Neural progenitor cell (in vitro differentiated cells): Measurements from ENCODE around the gene PREPL. TPM values are rescaled to one million over a fixed set of nuclear protein-coding genes. Genes with fewer than 3 reads are reported as not detected.

Source experiments
- DNase-seq: peaks from one replicate; pipeline ENCODE4 v3.0.0-alpha.2; 2016; ENCODE audit warnings: low spot score
- H2AFZ ChIP-seq: fragments of 200-600 bp; sonication (generic); replicated peaks from 2 replicates; pipeline ENCODE4 v1.6.1; 2016; ENCODE audit warnings: antibody characterized with exemption
- H3F3A ChIP-seq: fragments of 200-600 bp; sonication (generic); 2 replicates; pipeline ENCODE4 v1.6.1; 2016; ENCODE audit warnings: antibody characterized with exemption, low read depth
- H3K27ac ChIP-seq: fragments of 200-600 bp; sonication (generic); 2 replicates; pipeline ENCODE4 v1.5.1; 2016; ENCODE audit warnings: mild to moderate bottlenecking
- H3K27me3 ChIP-seq: fragments of 200-600 bp; sonication (generic); 2 replicates; pipeline ENCODE4 v1.6.1; 2016; ENCODE audit warnings: mild to moderate bottlenecking, moderate library complexity
- H3K36me3 ChIP-seq: fragments of 200-600 bp; sonication (generic); 2 replicates; pipeline ENCODE4 v1.5.1; 2016
- H3K4me1 ChIP-seq: fragments of 200-600 bp; sonication (generic); 2 replicates; pipeline ENCODE4 v1.6.1; 2016; ENCODE audit warnings: mixed run types
- H3K4me2 ChIP-seq: fragments of 200-600 bp; sonication (generic); 2 replicates; pipeline ENCODE4 v1.6.1; 2016
- H3K4me3 ChIP-seq: fragments of 200-600 bp; sonication (generic); 2 replicates; pipeline ENCODE4 v1.5.1; 2016
- H3K79me2 ChIP-seq: fragments of 200-600 bp; sonication (generic); 2 replicates; pipeline ENCODE4 v1.6.1; 2016; ENCODE audit warnings: low read depth
- H3K9ac ChIP-seq: fragments of 200-600 bp; sonication (generic); 2 replicates; pipeline ENCODE4 v1.6.1; 2016
- H3K9me3 ChIP-seq: fragments of 200-600 bp; sonication (generic); 2 replicates; pipeline ENCODE4 v1.5.1; 2016; ENCODE audit warnings: low read depth
- H4K20me1 ChIP-seq: fragments of 200-600 bp; sonication (generic); 2 replicates; pipeline ENCODE4 v1.6.1; 2016; ENCODE audit warnings: low read depth
- H3K27ac Mint-ChIP-seq: 3 replicates; pipeline ENCODE4 v1.8.0; 2021; ENCODE audit warnings: mixed read lengths
- H3K27me3 Mint-ChIP-seq: 2 replicates; pipeline ENCODE4 v1.8.0; 2022; ENCODE audit warnings: low read depth, mild to moderate bottlenecking, inconsistent platforms, moderate library complexity, mixed read lengths; ENCODE audit not compliant: insufficient read depth
- H3K36me3 Mint-ChIP-seq: 3 replicates; pipeline ENCODE4 v1.8.0; 2021; ENCODE audit warnings: mixed read lengths
- H3K4me1 Mint-ChIP-seq: 3 replicates; pipeline ENCODE4 v1.8.0; 2021; ENCODE audit warnings: mixed read lengths
- H3K4me3 Mint-ChIP-seq: 3 replicates; pipeline ENCODE4 v1.8.0; 2021; ENCODE audit warnings: mild to moderate bottlenecking, moderate library complexity, mixed read lengths
- H3K9me3 Mint-ChIP-seq: 3 replicates; pipeline ENCODE4 v1.8.0; 2020; ENCODE audit warnings: mixed read lengths
- CTCF ChIP-seq: fragments of 200-600 bp; sonication (generic); IDR thresholded peaks from 2 replicates; pipeline ENCODE4 v1.5.1; 2017; ENCODE audit warnings: antibody characterized with exemption, mild to moderate bottlenecking
- EZH2 ChIP-seq: fragments of 200-600 bp; sonication (generic); IDR thresholded peaks from 2 replicates; pipeline ENCODE4 v1.6.1; 2017; ENCODE audit warnings: antibody characterized with exemption, mild to moderate bottlenecking, moderate library complexity
- EZH2phosphoT487 ChIP-seq: fragments of 200-600 bp; sonication (generic); IDR thresholded peaks from 2 replicates; pipeline ENCODE4 v1.6.1; 2017; ENCODE audit warnings: antibody characterized with exemption
- total RNA-seq: library from RNA; depleted of rRNA; stranded (reverse); fragments of >200 nt; gene quantifications from 2 replicates; pipeline ENCODE4 v1.2.3, GENCODE V29; 2015; ENCODE audit warnings: low replicate concordance

PREPL gene
- total RNA-seq, 1 donor from 2014 or later = 90.8 TPM

DNA sequence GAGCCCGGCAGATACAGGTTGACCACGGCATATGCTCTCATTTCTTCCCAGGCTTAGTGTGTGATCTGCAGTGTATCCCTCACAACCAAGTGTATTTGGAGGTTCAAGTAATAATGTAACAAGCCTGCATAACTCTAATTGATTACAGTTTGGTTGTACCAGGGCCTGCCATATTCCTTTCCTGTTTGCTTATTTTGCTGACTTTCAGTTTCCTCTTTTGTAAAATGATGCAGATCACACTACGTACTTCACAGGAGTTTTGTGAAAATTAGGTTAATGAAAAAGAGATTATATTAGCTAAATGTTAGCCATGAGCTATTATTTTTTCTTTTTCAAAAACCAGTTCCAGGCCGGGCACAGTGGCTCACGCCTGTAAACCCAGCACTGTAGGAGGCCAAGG is 60.2 kb downstream of the PREPL start:
- H3K27ac Mint-ChIP-seq = no peak overlapping the region
- Histone ChIP-seq H3K27ac (no peak overlapping the region), H3K36me3 (no peaks in the 10 kb centered on the region), H4K20me1 (no peaks in the 10 kb centered on the region), H3K4me1 (no peaks in the 10 kb centered on the region), H2AFZ (no peak overlapping the region), H3K4me3 (no peak overlapping the region), H3K79me2 (no peaks in the 10 kb centered on the region), H3K4me2 (no peak overlapping the region), H3K27me3 (no peaks in the 10 kb centered on the region), H3K9me3 (no peaks in the 10 kb centered on the region), H3K9ac (no peak overlapping the region), H3F3A (no peaks in the 10 kb centered on the region)
- no peak for DNase-seq
- H3K36me3 Mint-ChIP-seq = no peaks in the 10 kb centered on the region
- no peak overlapping the region for H3K4me3 Mint-ChIP-seq
- H3K27me3 Mint-ChIP-seq = peaks cover 5% of the 10 kb centered on the region
- no peaks in the 10 kb centered on the region for H3K9me3 Mint-ChIP-seq
- H3K4me1 Mint-ChIP-seq = no peaks in the 10 kb centered on the region
- TF ChIP-seq EZH2 (no peak), CTCF (no peak), EZH2phosphoT487 (no peak)

DNA sequence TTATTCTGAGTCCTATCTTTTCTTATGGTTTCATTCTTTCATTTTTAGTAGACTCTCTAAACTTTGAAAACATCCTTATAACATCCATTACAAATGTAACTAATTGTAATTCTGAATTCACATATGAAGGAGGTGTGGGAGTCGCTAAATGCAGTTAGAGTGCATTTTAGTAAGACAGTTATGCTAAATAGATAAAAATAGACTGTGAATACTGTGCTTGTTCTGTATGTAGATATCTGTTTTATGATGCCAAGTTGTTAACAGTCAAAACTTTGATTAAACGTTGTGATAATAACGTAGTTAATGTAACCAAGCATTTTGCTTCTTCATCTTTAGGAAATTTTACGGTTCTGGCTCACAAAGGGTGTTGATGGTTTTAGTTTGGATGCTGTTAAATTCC is 61.7 kb downstream of the PREPL start:
- H3K36me3 ChIP-seq = no peaks in the 10 kb centered on the region
- H3K4me1 ChIP-seq = no peaks in the 10 kb centered on the region
- H3K4me3 ChIP-seq = no peak overlapping the region
- H3K4me3 Mint-ChIP-seq = no peak overlapping the region
- H3F3A ChIP-seq = no peaks in the 10 kb centered on the region
- no peaks in the 10 kb centered on the region for H3K9me3 ChIP-seq
- no peak overlapping the region for H3K4me2 ChIP-seq
- no peaks in the 10 kb centered on the region for H3K4me1 Mint-ChIP-seq
- H3K9me3 Mint-ChIP-seq = no peaks in the 10 kb centered on the region
- peaks cover 3% of the 10 kb centered on the region for H3K27me3 Mint-ChIP-seq
- no peak overlapping the region for H3K27ac ChIP-seq
- DNase-seq = no peak
- TF ChIP-seq EZH2 (no peak), CTCF (no peak), EZH2phosphoT487 (no peak)
- no peaks in the 10 kb centered on the region for H3K79me2 ChIP-seq
- no peaks in the 10 kb centered on the region for H3K27me3 ChIP-seq
- no peaks in the 10 kb centered on the region for H4K20me1 ChIP-seq
- H3K27ac Mint-ChIP-seq = no peak overlapping the region
- H3K9ac ChIP-seq = no peak overlapping the region
- H3K36me3 Mint-ChIP-seq = no peaks in the 10 kb centered on the region
- no peak overlapping the region for H2AFZ ChIP-seq

GRCh38 chr2:44297431-44297830 is 63.9 kb downstream of the PREPL start:
- TF ChIP-seq EZH2phosphoT487 (no peak), CTCF (no peak), EZH2 (no peak)
- H3K4me1 Mint-ChIP-seq = no peaks in the 10 kb centered on the region

GRCh38 chr2:44296653-44297052 is 64.6 kb downstream of the PREPL start:
- Histone ChIP-seq H3K4me3 (no peak overlapping the region), H3K27ac (no peak overlapping the region), H3K9me3 (no peaks in the 10 kb centered on the region), H3K27me3 (no peaks in the 10 kb centered on the region), H3K36me3 (no peaks in the 10 kb centered on the region), H3K9ac (no peak overlapping the region), H3F3A (no peaks in the 10 kb centered on the region), H3K79me2 (no peaks in the 10 kb centered on the region), H3K4me2 (no peak overlapping the region), H3K4me1 (peaks cover 2% of the 10 kb centered on the region), H4K20me1 (no peaks in the 10 kb centered on the region), H2AFZ (no peak overlapping the region)
- Mint-ChIP-seq H3K4me1 (peaks cover 2% of the 10 kb centered on the region), H3K9me3 (no peaks in the 10 kb centered on the region), H3K4me3 (no peak overlapping the region), H3K36me3 (no peaks in the 10 kb centered on the region), H3K27me3 (peaks cover 3% of the 10 kb centered on the region), H3K27ac (no peak overlapping the region)
- TF ChIP-seq CTCF = no peak
- TF ChIP-seq EZH2phosphoT487 = no peak
- no peak for TF ChIP-seq EZH2
- no peak for DNase-seq

More at GRCh38 chr2:44297431-44297830, 63.9 kb downstream of the PREPL start:
- Histone ChIP-seq H3K27ac (no peak overlapping the region), H3K27me3 (no peaks in the 10 kb centered on the region), H3K79me2 (no peaks in the 10 kb centered on the region), H3K9me3 (no peaks in the 10 kb centered on the region), H4K20me1 (no peaks in the 10 kb centered on the region), H3K9ac (no peak overlapping the region), H3K4me2 (no peak overlapping the region), H3F3A (no peaks in the 10 kb centered on the region), H2AFZ (no peak overlapping the region), H3K4me3 (no peak overlapping the region), H3K4me1 (no peaks in the 10 kb centered on the region), H3K36me3 (no peaks in the 10 kb centered on the region)
- no peak overlapping the region for H3K27ac Mint-ChIP-seq
- no peaks in the 10 kb centered on the region for H3K36me3 Mint-ChIP-seq
- H3K27me3 Mint-ChIP-seq = peaks cover 3% of the 10 kb centered on the region
- H3K4me3 Mint-ChIP-seq = no peak overlapping the region
- no peak for DNase-seq
- no peaks in the 10 kb centered on the region for H3K9me3 Mint-ChIP-seq
